Activated CD8-positive, alpha-beta memory T cell treated with anti-CD3 and anti-CD28 coated beads for 1 hour (primary cell): Measurements from ENCODE around the gene CUX1.

ENCODE experiments used
- DNase-seq, 2 donors: peaks; one replicate each; pipeline ENCODE4 v3.0.0-alpha.2; 2020; ENCODE audit warnings: low read depth in 1 of 2; ENCODE audit errors: extremely low read depth in 1 of 2

Gene CUX1

GRCh38 chr7:101891936-101892640 lies 74.7 kb downstream of the CUX1 start:
- no peak for DNase-seq

GRCh38 chr7:101893341-101894082 lies 76.1 kb downstream of the CUX1 start:
- no peak for DNase-seq

GRCh38 chr7:101896316-101896715 lies 78.9 kb downstream of the CUX1 start:
- no peak for DNase-seq

GRCh38 chr7:101896941-101897340 lies 79.5 kb downstream of the CUX1 start:
- DNase-seq: no peak

- DNase-seq: no peak
These were observed 80.7 kb downstream of the CUX1 start for GRCh38 chr7:101898106-101898505.

GRCh38 chr7:101899616-101900015 lies 82.2 kb downstream of the CUX1 start:
- DNase-seq: no peak

- DNase-seq: no peak
These were observed 82.7 kb downstream of the CUX1 start for GRCh38 chr7:101900103-101900502.

- no peak for DNase-seq
These were observed 84.5 kb downstream of the CUX1 start for GRCh38 chr7:101901661-101902491.

- no peak for DNase-seq
These were observed 85.5 kb downstream of the CUX1 start for GRCh38 chr7:101902680-101903514.

- no peak for DNase-seq
These were observed 86.1 kb downstream of the CUX1 start for GRCh38 chr7:101903515-101903868.

- no peak for DNase-seq
These were observed 86.6 kb downstream of the CUX1 start for GRCh38 chr7:101904019-101904418.

- no peak for DNase-seq
These were observed 87.9 kb downstream of the CUX1 start for GRCh38 chr7:101905203-101905865.

- DNase-seq: no peak
These were observed 89.1 kb downstream of the CUX1 start for GRCh38 chr7:101906291-101907240.

GRCh38 chr7:101910991-101911799 lies 93.8 kb downstream of the CUX1 start:
- DNase-seq: no peak

GRCh38 chr7:101911800-101912715 lies 94.6 kb downstream of the CUX1 start:
- no peak for DNase-seq

GRCh38 chr7:101912716-101913110 lies 95.3 kb downstream of the CUX1 start:
- DNase-seq: no peak

- DNase-seq: no peak
These were observed 95.9 kb downstream of the CUX1 start for GRCh38 chr7:101913247-101913721.
